Natural killer cell (primary cell): ENCODE data around the gene TTLL6. TPM values are rescaled to one million over a fixed set of nuclear protein-coding genes. Genes with fewer than 3 reads are reported as not detected.

Source experiments
- ATAC-seq, 3 donors: fragments of 150-1000 bp in 2 of 3; fragments of 200-7000 bp in 1 of 3; cut with Tn5 transposase; 1 replicate in 1 of 3; 2 replicates in 2 of 3; pipeline ENCODE4 v1.10.0; 2021; ENCODE audit warnings: mild to moderate bottlenecking in 2 of 3, moderate library complexity in 2 of 3
- DNase-seq, 2 donors: peaks; one replicate each; pipeline versions ENCODE4 v3.0.0 to v3.0.0-alpha.2; 2013 to 2021; ENCODE audit warnings: mixed read lengths in 1 of 2
- H3K27ac ChIP-seq: one replicate; pipeline ENCODE4 v1.5.1; 2013; ENCODE audit warnings: mild to moderate bottlenecking, low read length
- H3K27me3 ChIP-seq: one replicate; pipeline ENCODE4 v1.6.1; 2013; ENCODE audit warnings: low read length; ENCODE audit not compliant: control insufficient read depth, insufficient read depth
- H3K36me3 ChIP-seq: one replicate; pipeline ENCODE4 v1.6.1; 2013; ENCODE audit warnings: low read length; ENCODE audit not compliant: control insufficient read depth, insufficient read depth
- H3K4me1 ChIP-seq: one replicate; pipeline ENCODE4 v1.6.1; 2013; ENCODE audit warnings: low read length; ENCODE audit not compliant: control insufficient read depth, insufficient read depth
- H3K4me3 ChIP-seq: one replicate; pipeline ENCODE4 v1.5.1; 2013; ENCODE audit warnings: low read length
- H3K9me3 ChIP-seq: one replicate; pipeline ENCODE4 v1.6.1; 2013; ENCODE audit warnings: low read length; ENCODE audit not compliant: control insufficient read depth, insufficient read depth
- H3K27ac Mint-ChIP-seq, 2 donors: one replicate each; pipeline ENCODE4 v1.8.0; 2022; ENCODE audit warnings: mild to moderate bottlenecking in 2 of 2, mixed read lengths in 2 of 2, moderate library complexity in 1 of 2
- H3K27me3 Mint-ChIP-seq, 2 donors: one replicate each; pipeline ENCODE4 v1.8.0; 2022; ENCODE audit warnings: low read depth in 2 of 2, mixed read lengths in 2 of 2
- H3K36me3 Mint-ChIP-seq: one replicate; pipeline ENCODE4 v1.8.0; 2022; ENCODE audit warnings: mixed read lengths
- H3K4me1 Mint-ChIP-seq, 2 donors: one replicate each; pipeline ENCODE4 v1.8.0; 2022; ENCODE audit warnings: mixed read lengths in 2 of 2
- H3K4me3 Mint-ChIP-seq: one replicate; pipeline ENCODE4 v1.8.0; 2022; ENCODE audit warnings: mild to moderate bottlenecking, moderate library complexity, mixed read lengths
- H3K9me3 Mint-ChIP-seq, 2 donors: one replicate each; pipeline ENCODE4 v1.8.0; 2022; ENCODE audit warnings: mixed read lengths in 2 of 2
- CTCF ChIP-seq: fragments of 200-600 bp; IDR thresholded peaks from one replicate; pipeline ENCODE4 v1.8.0; 2022; ENCODE audit warnings: antibody characterized with exemption
- WGBS: methylation state at CpG from one replicate; pipeline ENCODE4 v1.1.7; 2013; ENCODE audit warnings: missing lambda C conversion rate; ENCODE audit not compliant: insufficient coverage; 5-methylcytosine and 5-hydroxymethylcytosine counted together
- intact Hi-C: fragments of 100-400 bp; cut with micrococcal nuclease; formaldehyde crosslinking; loops from one replicate; pipeline ENCODE4 v1.14.2; 2022
- total RNA-seq, 4 donors: library from RNA; stranded (reverse); fragments of 120-200 nt in 1 of 4; gene quantifications; one replicate each; pipeline versions ENCODE4 v1.2.3 to v1.2.4, GENCODE V29; 2013 to 2022

TTLL6 gene
- total RNA-seq, 3 donors from 2014 or later (not counting 1 experiment from before 2014, with no cell fraction given) = not detected

- no peak overlapping the region for H3K4me3 Mint-ChIP-seq
- no peaks in the 10 kb centered on the region for H3K9me3 Mint-ChIP-seq
- Histone ChIP-seq H3K27me3 (peaks cover 2% of the 10 kb centered on the region), H3K36me3 (no peaks in the 10 kb centered on the region), H3K27ac (no peak overlapping the region), H3K4me3 (no peak overlapping the region), H3K4me1 (no peaks in the 10 kb centered on the region), H3K9me3 (no peaks in the 10 kb centered on the region)
- H3K27me3 Mint-ChIP-seq = peaks cover 12 to 14% of the 10 kb centered on the region in 2 donors
- H3K27ac Mint-ChIP-seq = no peak overlapping the region
- H3K4me1 Mint-ChIP-seq = peaks cover 0 to 4% of the 10 kb centered on the region in 2 donors
- 26% methylated on average over 3 of the region's 3 CpGs for WGBS
- intact Hi-C loops = no loop called here
- no peak for TF ChIP-seq CTCF
- ATAC-seq = peak in 1 of 3 donors; percentile 38
- DNase-seq = no peak
- H3K36me3 Mint-ChIP-seq = no peaks in the 10 kb centered on the region
Observed at GRCh38 chr17:48770954-48771353, 46.1 kb downstream of the TTLL6 start.

- Histone ChIP-seq H3K36me3 (no peaks in the 10 kb centered on the region), H3K27ac (no peak overlapping the region), H3K4me1 (no peaks in the 10 kb centered on the region), H3K4me3 (no peak overlapping the region), H3K27me3 (peaks cover 2% of the 10 kb centered on the region), H3K9me3 (no peaks in the 10 kb centered on the region)
- Mint-ChIP-seq H3K4me3 (no peak overlapping the region), H3K36me3 (no peaks in the 10 kb centered on the region), H3K27ac (no peak overlapping the region), H3K27me3 (peaks cover 12 to 14% of the 10 kb centered on the region in 2 donors), H3K9me3 (no peaks in the 10 kb centered on the region), H3K4me1 (peaks cover 0 to 4% of the 10 kb centered on the region in 2 donors)
- intact Hi-C loops = no loop called here
- 92% methylated on average over 5 of the region's 5 CpGs for WGBS
- TF ChIP-seq CTCF = no peak
- DNase-seq (no peak), ATAC-seq (no peak)
Observed at GRCh38 chr17:48769009-48769675, 47.9 kb downstream of the TTLL6 start.

- Histone ChIP-seq H3K9me3 (no peaks in the 10 kb centered on the region), H3K27me3 (peaks cover 2% of the 10 kb centered on the region), H3K4me3 (no peak overlapping the region), H3K4me1 (no peaks in the 10 kb centered on the region), H3K27ac (no peak overlapping the region), H3K36me3 (no peaks in the 10 kb centered on the region)
- peaks cover 0 to 4% of the 10 kb centered on the region in 2 donors for H3K4me1 Mint-ChIP-seq
- DNase-seq (no peak), ATAC-seq (no peak)
- no peak overlapping the region for H3K4me3 Mint-ChIP-seq
- no peaks in the 10 kb centered on the region for H3K9me3 Mint-ChIP-seq
- no peak overlapping the region for H3K27ac Mint-ChIP-seq
- 82% methylated on average over 4 of the region's 4 CpGs for WGBS
- no peak for TF ChIP-seq CTCF
- peaks cover 19 to 28% of the 10 kb centered on the region in 2 donors for H3K27me3 Mint-ChIP-seq
- intact Hi-C loops = no loop called here
- H3K36me3 Mint-ChIP-seq = no peaks in the 10 kb centered on the region
Observed at GRCh38 chr17:48767263-48767774, 49.7 kb downstream of the TTLL6 start.

- Mint-ChIP-seq H3K36me3 (no peaks in the 10 kb centered on the region), H3K4me1 (no peaks in the 10 kb centered on the region), H3K4me3 (no peak overlapping the region), H3K9me3 (no peaks in the 10 kb centered on the region), H3K27me3 (peaks cover 33 to 71% of the 10 kb centered on the region in 2 donors), H3K27ac (no peak overlapping the region)
- H3K4me3 ChIP-seq = no peak overlapping the region
- 79% methylated on average over 6 of the region's 6 CpGs for WGBS
- peaks cover 7% of the 10 kb centered on the region for H3K27me3 ChIP-seq
- no peak overlapping the region for H3K27ac ChIP-seq
- intact Hi-C loops = no loop called here
- no peaks in the 10 kb centered on the region for H3K4me1 ChIP-seq
- no peak for TF ChIP-seq CTCF
- DNase-seq = no peak
- ATAC-seq = no peak
- no peaks in the 10 kb centered on the region for H3K36me3 ChIP-seq
- H3K9me3 ChIP-seq = no peaks in the 10 kb centered on the region
Observed at GRCh38 chr17:48761114-48761513, 55.9 kb downstream of the TTLL6 start.
